Neural cell (in vitro differentiated cells): ENCODE measurements around the gene PPIL6. TPM values are rescaled to one million over a fixed set of nuclear protein-coding genes. Genes with fewer than 3 reads are reported as not detected.

Source experiments
- H2AFZ ChIP-seq: fragments of 200-600, 300-800 bp; sonication (generic), shearing (Covaris generic); 2 replicates; pipeline ENCODE4 v1.6.0; 2014; ENCODE audit warnings: low read depth, mild to moderate bottlenecking, antibody characterized with exemption, low read length, moderate library complexity
- H3F3A ChIP-seq: fragments of 200-600 bp; shearing (Covaris generic); 2 replicates; pipeline ENCODE4 v1.6.1; 2016; ENCODE audit warnings: mild to moderate bottlenecking, moderate library complexity, mixed read lengths, antibody characterized with exemption, low read length; ENCODE audit not compliant: insufficient read depth, poor library complexity, severe bottlenecking
- H3K27ac ChIP-seq: fragments of 200-600, 300-800 bp; sonication (generic), shearing (Covaris generic); 2 replicates; pipeline ENCODE4 v1.5.1; 2014; ENCODE audit warnings: mild to moderate bottlenecking, low read length, moderate library complexity
- H3K27me3 ChIP-seq: fragments of 300-800, 200-600 bp; sonication (generic), shearing (Covaris generic); 2 replicates; pipeline ENCODE4 v1.6.0; 2014; ENCODE audit warnings: mild to moderate bottlenecking, low read depth, low read length, moderate library complexity; ENCODE audit not compliant: insufficient read depth
- H3K36me3 ChIP-seq: fragments of 300-800, 200-600 bp; sonication (generic), shearing (Covaris generic); 2 replicates; pipeline ENCODE4 v1.5.1; 2014; ENCODE audit warnings: mild to moderate bottlenecking, antibody characterized with exemption, low read length, moderate library complexity; ENCODE audit not compliant: insufficient read depth
- H3K4me2 ChIP-seq: fragments of 300-800, 200-600 bp; sonication (generic), shearing (Covaris generic); 2 replicates; pipeline ENCODE4 v1.6.0; 2014; ENCODE audit warnings: mild to moderate bottlenecking, low read length
- H3K4me3 ChIP-seq: fragments of 300-800, 200-600 bp; sonication (generic), shearing (Covaris generic); 2 replicates; pipeline ENCODE4 v1.5.1; 2014; ENCODE audit warnings: mild to moderate bottlenecking, low read length, moderate library complexity
- H3K79me2 ChIP-seq: fragments of 200-600 bp; shearing (Covaris generic); replicated peaks from 2 replicates; pipeline ENCODE4 v1.6.0; 2014; ENCODE audit warnings: mild to moderate bottlenecking, low read length, moderate library complexity; ENCODE audit not compliant: insufficient read depth
- H3K9ac ChIP-seq: fragments of 300-800, 200-600 bp; sonication (generic), shearing (Covaris generic); 2 replicates; pipeline ENCODE4 v1.6.1; 2016; ENCODE audit warnings: mild to moderate bottlenecking, low read length, mixed read lengths
- H3K9me2 ChIP-seq: fragments of 200-600 bp; shearing (Covaris generic); 2 replicates; pipeline ENCODE4 v1.6.1; 2016; ENCODE audit warnings: mild to moderate bottlenecking, low read length, mixed read lengths; ENCODE audit not compliant: insufficient read depth
- H3K9me3 ChIP-seq: fragments of 200-600, 300-800 bp; sonication (generic), shearing (Covaris generic); 2 replicates; pipeline ENCODE4 v1.6.1; 2016; ENCODE audit warnings: mild to moderate bottlenecking, mixed run types, low read length, moderate library complexity, mixed read lengths
- H4K20me1 ChIP-seq: fragments of 200-600 bp; shearing (Covaris generic); 2 replicates; pipeline ENCODE4 v1.6.1; 2016; ENCODE audit warnings: mild to moderate bottlenecking, mixed run types; ENCODE audit not compliant: insufficient read depth
- EP300 ChIP-seq: fragments of 450-650 bp; conservative IDR thresholded peaks from 2 replicates; pipeline ENCODE4 v1.6.1; 2014; ENCODE audit warnings: antibody characterized with exemption, mild to moderate bottlenecking, moderate library complexity; ENCODE audit not compliant: poor library complexity, severe bottlenecking
- EZH2 ChIP-seq: fragments of 200-600, 300-800 bp; shearing (Covaris generic), sonication (generic); IDR thresholded peaks from 2 replicates; pipeline ENCODE4 v1.6.1; 2014; ENCODE audit warnings: antibody characterized with exemption, low read length, borderline replicate concordance, mild to moderate bottlenecking; ENCODE audit not compliant: insufficient read depth, poor library complexity, severe bottlenecking
- MXI1 ChIP-seq: fragments of 450-650 bp; conservative IDR thresholded peaks from 2 replicates; pipeline ENCODE4 v1.6.1; 2014; ENCODE audit warnings: antibody characterized with exemption, mild to moderate bottlenecking; ENCODE audit not compliant: poor library complexity, severe bottlenecking
- POLR2AphosphoS5 ChIP-seq: IDR thresholded peaks from 2 replicates; pipeline ENCODE4 v1.6.1; 2012
- RAD21 ChIP-seq: fragments of 450-650 bp; conservative IDR thresholded peaks from 2 replicates; pipeline ENCODE4 v1.6.1; 2014; ENCODE audit warnings: antibody characterized with exemption, mild to moderate bottlenecking, moderate library complexity
- REST ChIP-seq: IDR thresholded peaks from 2 replicates; pipeline ENCODE4 v1.6.1; 2012; ENCODE audit warnings: borderline replicate concordance
- SMC3 ChIP-seq: fragments of 450-650 bp; conservative IDR thresholded peaks from 2 replicates; pipeline ENCODE4 v1.6.1; 2014; ENCODE audit warnings: antibody characterized with exemption, mild to moderate bottlenecking, moderate library complexity; ENCODE audit not compliant: poor library complexity
- TAF1 ChIP-seq: IDR thresholded peaks from 2 replicates; pipeline ENCODE4 v1.6.1; 2012; ENCODE audit warnings: low read depth
- polyA plus RNA-seq: library from polyadenylated mRNA; depleted of rRNA; stranded (reverse); fragments of >200 nt; gene quantifications from 2 replicates; pipeline ENCODE4 v1.2.3, GENCODE V29; 2014
- TF ChIP-seq, protein P1 (sequence below): fragments of 450-650 bp; IDR thresholded peaks from 2 replicates; pipeline ENCODE4 v1.5.1; 2014; ENCODE audit warnings: antibody characterized with exemption, mild to moderate bottlenecking, moderate library complexity; ENCODE audit not compliant: poor library complexity, severe bottlenecking

Gene PPIL6
- polyA plus RNA-seq, 1 donor from 2014 or later: 11.8 TPM

- H2AFZ ChIP-seq: peak overlapping the region; percentile 97
- peak overlapping the region; percentile 97 for H3K4me3 ChIP-seq
- H3K79me2 ChIP-seq: peaks cover 8% of the 10 kb centered on the region
- H3K9me3 ChIP-seq: no peaks in the 10 kb centered on the region
- H3F3A ChIP-seq: no peaks in the 10 kb centered on the region
- H3K4me2 ChIP-seq: peak overlapping the region; percentile 58
- no peaks in the 10 kb centered on the region for H4K20me1 ChIP-seq
- H3K27me3 ChIP-seq: no peaks in the 10 kb centered on the region
- H3K36me3 ChIP-seq: no peaks in the 10 kb centered on the region
- H3K9me2 ChIP-seq: no peaks in the 10 kb centered on the region
- TF ChIP-seq TAF1 (peak; percentile 47), MXI1 (peak; percentile 7), REST (peak; percentile 19), SMC3 (no peak)
- H3K27ac ChIP-seq: peak overlapping the region; percentile 77
- H3K9ac ChIP-seq: peak overlapping the region; percentile 94
These were observed 14.3 kb upstream of the PPIL6 start for GRCh38 chr6:109454496-109455436.

DNA sequence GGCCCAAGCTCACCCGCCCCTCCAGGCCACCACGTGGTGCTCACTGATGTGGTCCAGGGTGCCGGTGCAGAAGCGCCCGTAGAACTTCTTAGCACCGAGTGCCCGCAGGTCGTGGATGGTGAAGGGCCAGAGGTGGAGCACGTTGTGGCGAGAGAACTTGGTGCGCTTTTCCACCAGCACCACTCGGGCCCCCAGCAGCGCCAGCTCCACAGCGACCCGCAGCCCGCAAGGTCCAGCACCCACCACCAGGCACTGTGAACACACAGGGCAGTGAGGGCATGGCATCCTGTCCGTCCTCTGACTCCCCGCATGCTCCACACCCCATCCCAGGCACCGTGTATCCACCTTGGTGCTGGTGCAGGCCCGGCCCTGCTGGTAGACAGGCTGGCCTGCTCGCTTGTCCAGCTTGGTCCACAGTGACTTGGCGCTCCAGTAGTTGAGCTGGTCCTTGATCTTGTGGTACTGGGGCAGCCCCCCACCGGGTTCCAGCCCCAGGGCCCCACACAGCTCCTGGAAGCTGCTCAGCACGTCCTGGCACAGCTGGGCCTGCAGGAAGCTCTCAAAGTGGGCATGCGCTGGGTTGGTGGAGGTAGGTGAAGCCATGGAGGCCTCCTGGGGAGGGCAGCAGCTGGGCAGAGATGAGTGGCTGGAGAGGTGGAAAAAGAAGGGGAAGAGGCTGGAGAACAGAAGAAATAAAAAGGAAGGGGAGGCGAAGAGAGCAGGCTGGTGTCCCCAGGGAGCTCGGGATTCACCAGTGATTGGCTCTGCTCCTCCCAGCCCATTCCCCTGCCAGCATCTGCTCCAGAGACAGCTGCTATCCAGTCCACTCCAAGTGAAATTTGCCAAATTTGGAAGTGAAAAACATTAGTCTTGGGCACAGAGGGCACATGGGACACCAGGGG is 13.4 kb upstream of the PPIL6 start:
- H2AFZ ChIP-seq: no peak overlapping the region
- peak overlapping the region; percentile 77 for H3K27ac ChIP-seq
- peak overlapping the region; percentile 94 for H3K9ac ChIP-seq

More for the DNA sequence above, 13.4 kb upstream of the PPIL6 start:
- no peak for TF ChIP-seq SMC3
- no peak for TF ChIP-seq TAF1
- no peak for TF ChIP-seq POLR2AphosphoS5
- no peak for TF ChIP-seq REST
- TF ChIP-seq, protein P1, sequence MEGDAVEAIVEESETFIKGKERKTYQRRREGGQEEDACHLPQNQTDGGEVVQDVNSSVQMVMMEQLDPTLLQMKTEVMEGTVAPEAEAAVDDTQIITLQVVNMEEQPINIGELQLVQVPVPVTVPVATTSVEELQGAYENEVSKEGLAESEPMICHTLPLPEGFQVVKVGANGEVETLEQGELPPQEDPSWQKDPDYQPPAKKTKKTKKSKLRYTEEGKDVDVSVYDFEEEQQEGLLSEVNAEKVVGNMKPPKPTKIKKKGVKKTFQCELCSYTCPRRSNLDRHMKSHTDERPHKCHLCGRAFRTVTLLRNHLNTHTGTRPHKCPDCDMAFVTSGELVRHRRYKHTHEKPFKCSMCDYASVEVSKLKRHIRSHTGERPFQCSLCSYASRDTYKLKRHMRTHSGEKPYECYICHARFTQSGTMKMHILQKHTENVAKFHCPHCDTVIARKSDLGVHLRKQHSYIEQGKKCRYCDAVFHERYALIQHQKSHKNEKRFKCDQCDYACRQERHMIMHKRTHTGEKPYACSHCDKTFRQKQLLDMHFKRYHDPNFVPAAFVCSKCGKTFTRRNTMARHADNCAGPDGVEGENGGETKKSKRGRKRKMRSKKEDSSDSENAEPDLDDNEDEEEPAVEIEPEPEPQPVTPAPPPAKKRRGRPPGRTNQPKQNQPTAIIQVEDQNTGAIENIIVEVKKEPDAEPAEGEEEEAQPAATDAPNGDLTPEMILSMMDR: no peak
- no peak for TF ChIP-seq MXI1
- no peak for TF ChIP-seq EP300
- no peak for TF ChIP-seq RAD21
- TF ChIP-seq EZH2: no peak
- Histone ChIP-seq H3K79me2 (peaks cover 8% of the 10 kb centered on the region), H3K36me3 (no peaks in the 10 kb centered on the region), H3F3A (no peaks in the 10 kb centered on the region), H3K4me3 (peak overlapping the region; percentile 97), H3K9me3 (no peaks in the 10 kb centered on the region), H4K20me1 (no peaks in the 10 kb centered on the region), H3K4me2 (peak overlapping the region; percentile 58), H3K27me3 (no peaks in the 10 kb centered on the region), H3K9me2 (no peaks in the 10 kb centered on the region)
